ENCODE measurements around the gene BMAL1. TPM values are rescaled to one million over a fixed set of nuclear protein-coding genes. Genes with fewer than 3 reads are reported as not detected.

BMAL1 gene
- total RNA-seq, 1 experiment from 2014 or later = 3.3 TPM

DNA sequence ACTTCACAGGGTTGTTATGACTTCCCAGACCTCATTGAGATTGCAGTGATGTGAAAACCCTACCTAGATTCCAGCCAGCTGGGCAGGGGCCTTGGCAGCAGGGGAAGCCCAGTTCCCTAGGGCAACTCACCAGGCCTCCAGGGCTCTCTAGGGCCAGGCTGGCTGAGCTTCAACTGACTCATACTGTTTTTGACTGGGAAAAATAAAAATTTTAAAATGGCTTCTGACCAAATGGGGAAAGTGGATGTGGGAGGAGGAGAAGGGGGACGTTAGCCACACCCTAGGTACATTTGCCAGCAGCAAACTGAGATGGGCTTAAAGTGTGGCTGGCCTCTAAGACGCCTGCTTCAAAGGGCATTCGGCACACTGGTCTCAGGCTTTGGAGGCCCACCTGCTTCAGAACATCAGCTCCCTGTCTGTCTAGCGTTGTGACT lies 39.0 kb downstream of the BMAL1 start:
- Histone ChIP-seq H3K23ac (ENCODE audit: insufficient read length, low read depth, low read length) (no peak overlapping the region), H4K5ac (ENCODE audit: insufficient read length, low read depth, low read length) (no peak overlapping the region), H3T11ph (ENCODE audit: low read length) (no peak overlapping the region), H3K27ac (ENCODE audit: insufficient read length, low read depth, low read length) (no peak overlapping the region), H4K8ac (replicated peaks; ENCODE audit: insufficient read length, low read depth, low read length) (no peak overlapping the region), H3K4me1 (ENCODE audit: insufficient read depth, low read length) (peaks cover 6% of the 10 kb centered on the region; the same call in 1 of the 2 replicates), H4K20me1 (ENCODE audit: control insufficient read depth, insufficient read depth, insufficient read length) (no peaks in the 10 kb centered on the region), H3K27me3 (ENCODE audit: insufficient read depth, low read length) (no peaks in the 10 kb centered on the region), H3K18ac (ENCODE audit: insufficient read length, low read depth, low read length) (no peak overlapping the region), H3K9me3 (ENCODE audit: control insufficient read depth, low read depth, low read length) (no peaks in the 10 kb centered on the region), H3K56ac (ENCODE audit: insufficient read length, low read depth, low read length) (no peak overlapping the region), H4K91ac (ENCODE audit: insufficient read length, low read depth, low read length) (no peak overlapping the region), H3K14ac (ENCODE audit: insufficient read depth, low read length) (no peak overlapping the region), H3K79me2 (ENCODE audit: insufficient read depth, low read length) (no peaks in the 10 kb centered on the region), H2BK5ac (ENCODE audit: insufficient read length, low read length) (no peak overlapping the region), H2BK120ac (ENCODE audit: low read depth, low read length, poor library complexity, severe bottlenecking) (no peak overlapping the region), H2BK15ac (ENCODE audit: low read depth, low read length) (no peak overlapping the region), H2AFZ (ENCODE audit: low read length) (no peak overlapping the region), H3K4ac (ENCODE audit: low read depth, low read length) (no peak overlapping the region), H3K79me1 (ENCODE audit: insufficient read depth, low read depth, low read length, poor library complexity, severe bottlenecking) (no peaks in the 10 kb centered on the region), H3K23me2 (ENCODE audit: insufficient read length, low read depth, low read length, poor library complexity, severe bottlenecking) (no peaks in the 10 kb centered on the region), H2BK20ac (ENCODE audit: low read depth, low read length, poor library complexity, severe bottlenecking) (no peak overlapping the region), H2AK5ac (ENCODE audit: insufficient read length, low read length) (no peak overlapping the region), H3K9ac (ENCODE audit: extremely low read depth, insufficient read length, low read length) (no peak overlapping the region), H2BK12ac (ENCODE audit: insufficient read length, low read depth, low read length) (no peak overlapping the region), H3K4me2 (ENCODE audit: insufficient read depth, insufficient read length, low read length) (no peak overlapping the region)
- Mint-ChIP-seq H3K27ac (no peak overlapping the region), H3K36me3 (ENCODE audit: insufficient read depth in 1 of 3, low read depth in 3 of 3) (no peaks in the 10 kb centered on the region; a peak in 1 of 7 replicates), H3K9me3 (no peaks in the 10 kb centered on the region), H3K4me3 (no peak overlapping the region), H3K4me1 (peaks cover 23 to 33% of the 10 kb centered on the region in 2 experiments), H3K27me3 (ENCODE audit: low read depth) (peaks cover 4% of the 10 kb centered on the region; the same call in 1 of the 2 replicates)
- no CpG with 5 or more reads among the region's 4 CpGs for WGBS (ENCODE audit: extremely low coverage, insufficient read length, low lambda C conversion rate)
- TF ChIP-seq CTCF (conservative IDR thresholded peaks at IDR 0.05) = no peak
- no peak for DNase-seq
